Fibroblast of skin of scalp (primary cell): ENCODE results near the gene COL25A1.
A peak's percentile ranks its signal among the peaks of the same experiment; 100 is the strongest.

ENCODE experiments used
- DNase-seq: peaks from one replicate; pipeline ENCODE4 v3.0.0-alpha.2; 2013

Gene COL25A1

GRCh38 chr4:109291707-109292238 is 10.7 kb downstream of the COL25A1 start:
- DNase-seq = no peak

GRCh38 chr4:109290918-109291317 is 11.5 kb downstream of the COL25A1 start:
- no peak for DNase-seq

GRCh38 chr4:109278594-109279031 is 23.8 kb downstream of the COL25A1 start:
- DNase-seq = no peak

- no peak for DNase-seq
Observed at GRCh38 chr4:109276482-109277095, 25.9 kb downstream of the COL25A1 start.

GRCh38 chr4:109275066-109275745 is 27.3 kb downstream of the COL25A1 start:
- no peak for DNase-seq

- no peak for DNase-seq
Observed at GRCh38 chr4:109266891-109267290, 35.6 kb downstream of the COL25A1 start.

GRCh38 chr4:109266236-109266635 is 36.2 kb downstream of the COL25A1 start:
- DNase-seq = no peak

- DNase-seq = no peak
Observed at GRCh38 chr4:109263721-109264120, 38.7 kb downstream of the COL25A1 start.

GRCh38 chr4:109256818-109257217 is 45.6 kb downstream of the COL25A1 start:
- no peak for DNase-seq

GRCh38 chr4:109254845-109255244 is 47.6 kb downstream of the COL25A1 start:
- no peak for DNase-seq

- no peak for DNase-seq
Observed at GRCh38 chr4:109251396-109251795, 51.1 kb downstream of the COL25A1 start.

GRCh38 chr4:109248322-109248900 is 54.0 kb downstream of the COL25A1 start:
- no peak for DNase-seq

- no peak for DNase-seq
Observed at GRCh38 chr4:109243871-109244270, 58.6 kb downstream of the COL25A1 start.

GRCh38 chr4:109238746-109239145 is 63.7 kb downstream of the COL25A1 start:
- no peak for DNase-seq

- DNase-seq = no peak
Observed at GRCh38 chr4:109235683-109236082, 66.8 kb downstream of the COL25A1 start.

GRCh38 chr4:109234596-109234995 is 67.9 kb downstream of the COL25A1 start:
- no peak for DNase-seq

GRCh38 chr4:109233570-109233969 is 68.9 kb downstream of the COL25A1 start:
- DNase-seq = no peak

GRCh38 chr4:109232681-109233080 is 69.8 kb downstream of the COL25A1 start:
- DNase-seq = peak; percentile 3

- DNase-seq = no peak
Observed at GRCh38 chr4:109231331-109231730, 71.1 kb downstream of the COL25A1 start.

- no peak for DNase-seq
Observed at GRCh38 chr4:109229028-109229427, 73.4 kb downstream of the COL25A1 start.

GRCh38 chr4:109218288-109218687 is 84.2 kb downstream of the COL25A1 start:
- no peak for DNase-seq

- no peak for DNase-seq
Observed at GRCh38 chr4:109216085-109216696, 86.3 kb downstream of the COL25A1 start.

- DNase-seq = no peak
Observed at GRCh38 chr4:109215506-109215905, 87.0 kb downstream of the COL25A1 start.
